ENCODE results near the gene PNPLA6.
A peak's percentile ranks its signal among the peaks of the same experiment; 100 is the strongest.

The PNPLA6 gene

DNA sequence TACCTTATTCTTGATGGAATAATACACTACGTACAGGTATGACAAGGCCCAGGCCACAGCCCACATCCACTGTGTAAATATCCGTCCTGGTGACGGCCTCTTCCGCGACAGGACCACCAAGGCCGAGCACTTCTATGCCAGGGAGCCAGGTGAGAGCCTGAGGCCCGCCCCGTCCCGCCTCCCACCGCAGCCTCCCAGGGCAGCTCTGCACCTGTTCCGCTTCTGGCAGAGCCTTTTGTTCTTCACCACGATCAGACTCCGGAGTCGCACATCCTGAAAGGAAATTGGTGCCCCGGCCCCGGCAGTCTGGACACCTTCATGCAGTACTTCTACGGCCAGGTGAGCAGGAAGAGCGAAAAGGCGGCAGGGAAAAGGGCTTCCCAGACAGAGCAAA is 30.2 kb upstream of the PNPLA6 start:
- Histone ChIP-seq H3K9ac (ENCODE audit: low read depth, low read length) (no peak overlapping the region), H3K36me3 (ENCODE audit: insufficient read depth, low read depth, low read length) (no peaks in the 10 kb centered on the region), H3K9me3 (ENCODE audit: insufficient read depth, low read depth, low read length) (no peaks in the 10 kb centered on the region), H3K4me1 (ENCODE audit: insufficient read depth, low read length) (peaks cover 4% of the 10 kb centered on the region; the same call in 1 of the 2 replicates), H3K27me3 (ENCODE audit: insufficient read depth, low read length) (peaks cover 31% of the 10 kb centered on the region), H3K27ac (ENCODE audit: low read length) (no peak overlapping the region), H3K4me3 (ENCODE audit: low read length) (peak overlapping the region; percentile 65; the same call in 1 of the 2 replicates)

GRCh38 chr19:7505682-7506384 is 29.7 kb upstream of the PNPLA6 start:
- Histone ChIP-seq H3K4me3 (ENCODE audit: low read length) (peak overlapping the region; percentile 65), H3K27ac (ENCODE audit: low read length) (no peak overlapping the region), H3K9ac (ENCODE audit: low read depth, low read length) (no peak overlapping the region), H3K9me3 (ENCODE audit: insufficient read depth, low read depth, low read length) (no peaks in the 10 kb centered on the region), H3K27me3 (ENCODE audit: insufficient read depth, low read length) (peaks cover 26% of the 10 kb centered on the region), H3K4me1 (ENCODE audit: insufficient read depth, low read length) (peaks cover 4% of the 10 kb centered on the region; the same call in 1 of the 2 replicates), H3K36me3 (ENCODE audit: insufficient read depth, low read depth, low read length) (no peaks in the 10 kb centered on the region)

DNA sequence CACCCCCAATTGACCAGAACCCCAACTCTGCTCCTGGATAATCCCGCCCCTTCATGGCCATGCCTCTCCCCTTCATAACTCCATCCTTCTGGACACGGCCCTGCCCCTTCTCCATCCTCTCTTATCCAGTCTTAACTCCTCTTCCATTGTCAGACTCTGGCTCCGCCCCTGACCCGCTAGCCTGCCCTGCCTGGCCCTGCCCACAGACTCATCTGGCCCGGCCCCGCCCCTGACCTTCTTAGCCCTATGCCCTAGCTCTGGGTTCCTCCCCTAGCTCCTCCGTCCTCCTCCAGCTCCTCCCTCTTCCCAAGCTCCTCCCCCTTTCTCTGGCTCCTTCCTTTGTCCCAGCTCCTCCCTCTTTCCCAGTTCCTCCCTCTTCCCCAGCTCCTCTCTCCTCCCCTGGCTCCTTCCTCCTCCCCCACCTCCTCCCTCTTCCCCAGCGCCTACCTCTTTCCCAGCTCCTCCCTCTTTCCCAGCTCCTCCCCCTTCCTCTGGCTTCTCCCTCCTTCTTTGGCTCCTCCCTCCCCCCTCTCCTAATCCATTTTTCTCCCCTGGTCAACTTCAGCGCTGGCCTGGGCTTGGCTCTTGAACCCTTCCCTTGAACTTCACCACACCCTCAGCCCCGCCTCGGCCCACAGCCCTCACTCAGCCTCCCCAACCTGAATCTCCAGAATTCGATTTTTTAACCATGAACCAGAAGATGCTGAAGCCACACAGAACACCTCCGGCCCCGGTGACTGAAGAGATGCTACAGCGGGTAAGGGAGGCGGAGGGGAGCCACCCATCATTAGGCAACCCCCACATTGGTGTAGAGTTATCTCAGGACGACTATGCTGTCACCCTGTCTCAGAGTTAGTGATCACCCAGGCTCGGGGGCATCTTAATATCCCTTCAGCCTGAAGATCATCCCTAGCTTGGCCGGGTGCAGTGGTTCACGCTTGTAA is 28.9 kb upstream of the PNPLA6 start:
- peaks cover 4% of the 10 kb centered on the region; the same call in 1 of the 2 replicates for H3K4me1 ChIP-seq (ENCODE audit: insufficient read depth, low read length)
- H3K36me3 ChIP-seq (ENCODE audit: insufficient read depth, low read depth, low read length), result no peaks in the 10 kb centered on the region
- no peak overlapping the region for H3K9ac ChIP-seq (ENCODE audit: low read depth, low read length)
- H3K27ac ChIP-seq (ENCODE audit: low read length), result no peak overlapping the region
- no peaks in the 10 kb centered on the region for H3K9me3 ChIP-seq (ENCODE audit: insufficient read depth, low read depth, low read length)
- peak overlapping the region; percentile 49; the same call in 1 of the 2 replicates for H3K4me3 ChIP-seq (ENCODE audit: low read length)
- H3K27me3 ChIP-seq (ENCODE audit: insufficient read depth, low read length), result peaks cover 18% of the 10 kb centered on the region

DNA sequence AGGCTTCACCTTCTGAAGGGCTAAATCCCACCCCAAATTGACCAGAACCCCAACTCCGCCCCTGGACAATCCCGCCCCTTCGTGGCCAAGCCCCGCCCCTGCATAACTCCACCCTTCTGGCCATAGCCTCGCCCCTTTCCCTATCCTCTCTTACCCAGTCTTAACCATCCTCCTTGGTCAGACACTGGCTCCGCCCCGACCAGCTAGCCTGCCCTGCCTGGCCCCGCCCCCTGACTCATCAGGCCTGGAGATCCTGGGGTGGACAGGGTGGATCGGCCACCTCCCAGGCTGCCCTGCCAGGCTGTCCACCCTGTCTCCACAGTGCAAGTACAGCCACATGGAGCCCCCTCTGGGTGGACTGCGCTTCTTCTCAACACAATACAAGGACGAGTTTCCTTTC is 27.6 kb upstream of the PNPLA6 start:
- Histone ChIP-seq H3K4me1 (ENCODE audit: insufficient read depth, low read length) (peaks cover 4% of the 10 kb centered on the region; the same call in 1 of the 2 replicates), H3K27me3 (ENCODE audit: insufficient read depth, low read length) (peaks cover 7% of the 10 kb centered on the region; the same call in 1 of the 2 replicates), H3K4me3 (ENCODE audit: low read length) (no peak overlapping the region), H3K9ac (ENCODE audit: low read depth, low read length) (no peak overlapping the region), H3K36me3 (ENCODE audit: insufficient read depth, low read depth, low read length) (no peaks in the 10 kb centered on the region), H3K9me3 (ENCODE audit: insufficient read depth, low read depth, low read length) (no peaks in the 10 kb centered on the region), H3K27ac (ENCODE audit: low read length) (no peak overlapping the region)

DNA sequence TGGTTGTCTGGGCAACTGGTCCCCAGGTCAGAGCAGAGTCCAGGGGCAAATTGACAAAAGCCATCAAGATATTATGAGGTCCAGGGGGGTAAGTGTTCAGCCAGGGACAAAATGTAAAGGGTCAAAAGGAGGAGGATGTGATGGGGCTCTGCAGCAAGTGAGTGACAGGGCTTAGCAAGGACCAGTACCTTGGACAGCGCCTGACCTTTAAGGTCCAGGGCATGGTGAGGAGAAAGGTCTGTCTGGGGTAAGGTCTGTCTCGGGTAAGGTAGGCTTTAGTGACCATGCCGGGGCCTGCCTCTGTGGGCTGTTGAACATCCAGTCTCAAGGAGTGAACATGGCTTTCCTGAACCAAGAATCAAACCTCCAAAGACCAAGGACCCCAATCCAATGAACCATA is 25.9 kb upstream of the PNPLA6 start:
- no peak overlapping the region for H3K4me3 ChIP-seq (ENCODE audit: low read length)
- H3K27ac ChIP-seq (ENCODE audit: low read length), result no peak overlapping the region
- H3K4me1 ChIP-seq (ENCODE audit: insufficient read depth, low read length), result peaks cover 4% of the 10 kb centered on the region; the same call in 1 of the 2 replicates
- H3K9ac ChIP-seq (ENCODE audit: low read depth, low read length), result no peak overlapping the region
- no peaks in the 10 kb centered on the region for H3K36me3 ChIP-seq (ENCODE audit: insufficient read depth, low read depth, low read length)
- peaks cover 6% of the 10 kb centered on the region; the same call in 1 of the 2 replicates for H3K27me3 ChIP-seq (ENCODE audit: insufficient read depth, low read length)
- no peaks in the 10 kb centered on the region for H3K9me3 ChIP-seq (ENCODE audit: insufficient read depth, low read depth, low read length)

- Histone ChIP-seq H3K9me3 (ENCODE audit: insufficient read depth, low read depth, low read length) (no peaks in the 10 kb centered on the region), H3K4me3 (ENCODE audit: low read length) (no peak overlapping the region), H3K27me3 (ENCODE audit: insufficient read depth, low read length) (no peaks in the 10 kb centered on the region), H3K9ac (ENCODE audit: low read depth, low read length) (no peak overlapping the region), H3K27ac (ENCODE audit: low read length) (no peak overlapping the region), H3K36me3 (ENCODE audit: insufficient read depth, low read depth, low read length) (no peaks in the 10 kb centered on the region), H3K4me1 (ENCODE audit: insufficient read depth, low read length) (peaks cover 5% of the 10 kb centered on the region; the same call in 1 of the 2 replicates)
Measured at GRCh38 chr19:7512400-7512851, 23.1 kb upstream of the PNPLA6 start.

DNA sequence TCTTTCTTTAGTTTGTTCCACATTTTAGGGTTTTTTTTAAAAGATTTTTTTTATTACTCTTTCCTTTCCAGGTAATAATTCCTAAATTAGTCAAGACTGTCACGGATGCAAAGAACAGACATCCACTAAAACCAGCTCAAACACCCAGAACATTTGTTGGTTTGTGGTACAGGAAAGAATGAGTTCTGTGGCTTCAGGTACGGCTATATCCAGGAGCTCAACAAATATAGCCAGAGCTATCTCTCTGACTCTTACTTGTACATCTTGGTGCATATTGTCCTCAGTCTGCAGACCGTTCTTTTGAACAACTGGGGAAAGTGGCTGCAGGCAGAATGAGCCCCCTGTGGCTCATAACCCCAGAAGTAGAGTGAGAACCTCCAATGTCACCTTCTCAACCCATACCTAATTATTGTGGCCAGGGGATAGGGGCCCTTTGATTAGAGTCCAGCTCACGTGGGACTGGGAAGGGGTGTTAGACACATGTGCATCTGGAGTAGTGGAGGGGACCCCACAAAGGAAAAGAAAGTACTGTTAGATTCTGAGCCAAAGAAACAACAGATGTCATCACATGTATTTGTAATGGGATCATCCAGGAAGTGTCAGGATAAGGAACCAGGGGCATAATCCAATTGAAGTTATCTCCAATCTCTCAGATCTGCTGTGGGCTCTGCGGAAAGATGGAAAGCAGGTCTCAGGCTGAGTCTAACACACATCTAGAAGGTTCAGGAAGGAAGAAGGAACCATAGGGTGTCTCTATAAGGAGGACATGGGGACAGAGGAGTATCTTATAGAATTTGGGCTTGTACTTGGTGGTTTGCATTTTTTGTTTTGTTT is 21.5 kb upstream of the PNPLA6 start:
- Histone ChIP-seq H3K9ac (ENCODE audit: low read depth, low read length) (no peak overlapping the region), H3K36me3 (ENCODE audit: insufficient read depth, low read depth, low read length) (peaks cover under 1% of the 10 kb centered on the region; the same call in 1 of the 2 replicates), H3K9me3 (ENCODE audit: insufficient read depth, low read depth, low read length) (no peaks in the 10 kb centered on the region), H3K27ac (ENCODE audit: low read length) (no peak overlapping the region), H3K4me1 (ENCODE audit: insufficient read depth, low read length) (peaks cover 5% of the 10 kb centered on the region; the same call in 1 of the 2 replicates), H3K4me3 (ENCODE audit: low read length) (no peak overlapping the region), H3K27me3 (ENCODE audit: insufficient read depth, low read length) (no peaks in the 10 kb centered on the region)

DNA sequence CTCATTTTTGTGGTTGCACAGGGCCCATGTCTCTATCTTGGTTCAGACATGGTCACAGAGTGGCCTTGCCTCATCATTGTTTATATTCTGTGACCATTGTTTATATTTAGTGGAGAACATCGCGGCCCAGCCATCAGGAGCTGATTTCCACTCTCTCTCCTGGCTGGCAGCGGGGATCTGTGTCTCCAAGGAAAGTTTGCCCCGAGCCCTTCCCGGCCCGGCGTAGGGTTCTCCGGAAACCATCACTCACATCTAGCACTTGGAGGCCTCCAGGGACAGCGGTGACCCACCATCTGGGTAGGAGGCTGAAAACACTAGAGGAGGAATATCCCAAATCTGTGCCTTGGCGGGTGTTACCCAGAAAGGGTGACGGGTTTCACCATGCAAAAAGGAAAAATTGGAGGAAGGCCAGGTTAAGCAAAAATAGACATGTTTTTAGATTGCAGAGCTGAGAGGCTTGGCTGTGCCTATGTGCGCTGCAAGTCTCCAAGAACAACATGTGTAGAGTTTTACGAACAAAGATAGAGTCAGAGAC is 20.3 kb upstream of the PNPLA6 start:
- Histone ChIP-seq H3K4me3 (ENCODE audit: low read length) (peak overlapping the region; percentile 47), H3K36me3 (ENCODE audit: insufficient read depth, low read depth, low read length) (peaks cover 4% of the 10 kb centered on the region; the same call in 1 of the 2 replicates), H3K9me3 (ENCODE audit: insufficient read depth, low read depth, low read length) (no peaks in the 10 kb centered on the region), H3K27ac (ENCODE audit: low read length) (peak overlapping the region; percentile 52), H3K4me1 (ENCODE audit: insufficient read depth, low read length) (peaks cover 5% of the 10 kb centered on the region; the same call in 1 of the 2 replicates), H3K27me3 (ENCODE audit: insufficient read depth, low read length) (no peaks in the 10 kb centered on the region), H3K9ac (ENCODE audit: low read depth, low read length) (peak overlapping the region; percentile 78; the same call in 1 of the 2 replicates)

- Histone ChIP-seq H3K9ac (ENCODE audit: low read depth, low read length) (peak within 1 kb of the TSS; percentile 94), H3K4me3 (ENCODE audit: low read length) (peak within 1 kb of the TSS; percentile 81), H3K27ac (ENCODE audit: low read length) (peak within 1 kb of the TSS; percentile 72), H3K9me3 (ENCODE audit: insufficient read depth, low read depth, low read length) (no peaks in the 10 kb centered on the region), H3K4me1 (ENCODE audit: insufficient read depth, low read length) (peaks cover 5% of the 10 kb centered on the region; the same call in 1 of the 2 replicates), H3K36me3 (ENCODE audit: insufficient read depth, low read depth, low read length) (peaks cover 4% of the 10 kb centered on the region; the same call in 1 of the 2 replicates), H3K27me3 (ENCODE audit: insufficient read depth, low read length) (no peaks in the 10 kb centered on the region)
Measured at GRCh38 chr19:7515645-7516151, 19.8 kb upstream of the PNPLA6 start, which contains the start of gene ZNF358. Gene ZNF358, plus strand, starts transcription at chr19:7516103. Its CDS starts 3,140 bp downstream, at chr19:7519243.

- Histone ChIP-seq H3K4me1 (ENCODE audit: insufficient read depth, low read length) (peaks cover 5% of the 10 kb centered on the region; the same call in 1 of the 2 replicates), H3K36me3 (ENCODE audit: insufficient read depth, low read depth, low read length) (peaks cover 4% of the 10 kb centered on the region; the same call in 1 of the 2 replicates), H3K4me3 (ENCODE audit: low read length) (peak overlapping the region; percentile 81), H3K9me3 (ENCODE audit: insufficient read depth, low read depth, low read length) (no peaks in the 10 kb centered on the region), H3K9ac (ENCODE audit: low read depth, low read length) (peak overlapping the region; percentile 94), H3K27ac (ENCODE audit: low read length) (peak overlapping the region; percentile 72), H3K27me3 (ENCODE audit: insufficient read depth, low read length) (no peaks in the 10 kb centered on the region)
Measured at GRCh38 chr19:7516333-7516732, 19.2 kb upstream of the PNPLA6 start.
